HL-60/S4 treated with phorbol 12-myristate 13-acetate at 8.2 ng/mL for 4 days and 3 days (cell line): ENCODE results near the gene HINT2.

ENCODE experiments used
- in situ Hi-C: fragments of 300-500 bp; cut with MboI; formaldehyde crosslinking; loops from 2 replicates; pipeline ENCODE4 v1.15.0; 2022; ENCODE audit warnings: low sequenced_read_pairs

The HINT2 gene

DNA sequence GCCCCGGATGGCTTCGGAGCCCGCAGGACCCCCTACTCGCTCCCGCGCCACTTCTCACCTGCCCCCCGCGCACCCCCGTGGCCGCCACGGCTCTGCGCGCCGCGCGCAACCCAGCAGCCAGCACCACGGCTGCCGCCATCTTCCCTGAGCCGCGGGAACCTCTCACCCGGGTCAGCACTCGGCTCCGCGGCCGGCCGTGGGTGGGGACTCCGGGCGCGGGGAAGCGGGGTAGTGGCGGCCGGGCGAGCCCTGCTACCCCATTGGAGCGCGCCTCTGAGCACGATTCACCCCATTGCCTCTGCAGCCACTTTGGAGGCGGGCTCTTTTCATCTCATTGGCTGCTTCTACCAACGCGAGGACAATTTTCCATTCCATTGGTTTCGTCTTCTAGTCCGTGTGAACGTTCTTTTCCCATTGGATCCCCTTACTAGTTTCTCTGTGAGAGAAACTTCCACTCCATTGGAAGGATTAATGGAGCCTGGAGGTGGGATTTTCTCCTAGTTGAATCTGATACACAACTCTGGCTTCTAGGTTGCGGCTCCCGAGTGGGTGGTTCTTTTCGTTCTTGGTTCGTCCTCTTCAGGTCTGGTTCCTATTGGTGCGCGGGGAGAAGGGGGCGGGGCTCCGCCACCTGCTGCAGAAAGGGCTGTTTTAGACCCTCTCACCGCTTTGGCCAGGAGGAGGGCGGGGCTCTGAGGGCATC, at the start of gene HINT2:
Gene HINT2 (minus strand): TSS at position 202 of the 703 bp plus-strand sequence. CDS start 63 bp downstream, at position 139.
- in situ Hi-C loops = no loop called here

DNA sequence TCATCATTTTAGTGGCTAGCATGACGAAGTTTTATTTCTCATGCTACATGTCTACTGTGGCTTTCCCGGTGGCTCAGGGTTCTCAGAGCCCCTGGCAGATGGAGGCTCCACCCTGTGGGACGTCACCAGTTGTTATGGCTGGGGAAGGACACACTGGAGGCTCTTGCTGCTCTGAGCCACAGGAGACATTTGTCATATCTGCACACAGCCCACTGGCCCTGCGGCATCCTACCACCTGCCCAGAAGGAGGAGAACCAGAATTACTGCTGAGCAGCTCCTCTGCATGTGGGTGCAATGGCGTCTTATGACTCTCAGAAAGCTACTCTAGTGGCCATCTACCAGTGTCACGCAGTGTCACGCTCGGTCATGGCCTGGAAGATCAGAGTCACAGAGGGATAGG, 48.7 kb upstream of the HINT2 start:
- in situ Hi-C loops = no loop called here

DNA sequence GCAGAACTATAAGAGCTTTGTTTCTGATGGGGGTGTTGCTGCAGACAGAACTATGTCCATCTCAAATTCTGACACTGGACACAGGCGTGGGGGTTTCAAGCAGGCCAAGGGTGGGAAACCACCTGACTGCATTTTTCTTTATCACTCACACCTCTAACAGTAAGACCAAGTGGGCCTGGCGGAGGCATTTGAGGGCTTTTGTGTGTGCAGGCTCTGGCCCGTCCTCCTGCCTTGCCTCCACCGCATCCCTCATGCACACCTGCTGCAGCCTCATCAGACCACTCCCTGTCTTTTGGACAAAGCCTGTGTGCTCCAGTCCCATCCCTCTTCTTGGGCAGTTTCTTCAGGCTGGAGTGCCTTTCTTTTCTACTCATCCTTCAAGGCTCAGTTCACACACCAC, 47.5 kb upstream of the HINT2 start:
- in situ Hi-C loops = no loop called here

DNA sequence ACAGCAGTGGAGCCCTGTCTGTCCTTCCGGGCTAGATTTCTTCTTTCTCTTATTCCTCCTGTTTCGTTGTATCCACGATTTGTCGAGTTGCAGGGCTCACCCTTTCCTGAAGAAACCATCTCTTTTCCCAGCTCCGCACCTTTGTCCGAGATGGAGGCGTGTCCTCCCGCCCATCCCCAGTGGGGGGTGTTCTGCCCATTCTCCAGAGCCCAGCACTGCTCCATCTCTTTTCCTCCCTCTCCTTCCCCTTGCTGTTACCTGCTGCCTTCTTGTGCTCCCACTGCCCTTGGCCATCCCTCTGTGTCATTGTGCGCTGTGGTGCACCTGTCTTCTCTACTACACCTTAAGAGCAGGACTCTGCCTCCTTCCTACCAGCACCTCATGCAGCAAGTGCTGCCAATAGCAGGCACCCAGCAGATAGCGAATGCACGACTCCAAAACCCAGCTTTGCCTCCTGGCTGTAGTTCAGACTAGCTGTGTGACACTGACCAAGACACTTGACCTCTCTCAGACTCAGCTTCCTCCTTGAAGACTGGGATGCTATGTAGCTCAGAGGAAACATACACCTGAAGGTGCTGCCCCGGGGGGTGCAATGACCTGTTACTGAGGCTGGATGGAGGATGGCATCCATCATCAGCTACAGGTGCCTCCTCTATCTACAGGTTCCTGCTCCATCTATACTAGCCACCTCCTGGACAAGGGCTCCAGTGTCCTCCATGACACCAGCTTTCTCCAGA, 46.5 kb upstream of the HINT2 start:
- in situ Hi-C loops = no loop called here

DNA sequence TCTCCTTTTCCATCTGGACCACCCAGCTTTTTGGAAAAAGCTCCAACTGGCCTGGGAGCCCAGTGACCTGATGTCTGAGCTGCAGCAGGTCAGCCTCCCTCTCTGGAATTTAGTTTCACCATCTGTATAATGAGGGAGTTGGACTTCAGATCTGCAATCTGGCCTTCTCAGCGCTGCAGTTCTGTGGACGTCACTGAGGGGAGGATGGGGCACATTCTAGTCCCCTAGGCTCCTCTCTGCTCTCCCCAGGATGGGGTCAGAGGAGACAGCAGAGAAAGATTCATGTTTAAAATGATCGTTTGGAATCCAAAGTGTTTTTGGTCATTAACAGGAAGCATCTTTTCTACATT, 45.1 kb upstream of the HINT2 start:
- in situ Hi-C loops = no loop called here

DNA sequence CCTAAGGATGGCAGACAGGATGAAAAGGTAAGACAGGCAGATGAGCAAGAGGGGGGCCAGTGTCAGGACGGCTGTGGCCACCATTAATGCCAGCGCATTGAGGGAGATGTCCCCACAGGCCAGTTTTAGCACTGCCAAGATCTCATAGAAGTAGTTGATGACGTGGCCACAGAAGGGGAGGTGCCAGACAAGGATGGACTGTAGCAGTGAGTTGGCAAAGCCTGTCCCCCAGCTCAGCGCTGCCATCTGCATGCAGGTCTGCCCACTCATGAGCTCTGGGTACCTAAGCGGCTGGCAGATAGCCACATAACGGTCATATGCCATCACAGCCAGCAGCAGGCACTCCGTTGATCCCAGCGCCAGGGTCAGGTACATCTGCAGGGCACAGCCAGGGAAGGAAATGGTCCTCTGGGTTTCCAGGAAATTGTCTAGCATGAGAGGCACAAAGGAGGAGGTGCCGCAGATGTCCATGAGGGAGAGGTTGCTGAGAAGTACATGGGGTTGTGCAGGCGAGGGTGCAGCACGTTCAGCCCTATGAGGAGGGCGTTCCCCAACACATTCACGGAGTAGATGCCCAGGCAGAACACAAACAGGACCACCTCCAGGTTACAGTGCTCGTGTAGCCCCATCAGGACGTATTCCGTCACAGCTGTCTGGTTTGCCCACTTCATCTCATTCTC, 44.6 kb upstream of the HINT2 start:
- in situ Hi-C loops = no loop called here

DNA sequence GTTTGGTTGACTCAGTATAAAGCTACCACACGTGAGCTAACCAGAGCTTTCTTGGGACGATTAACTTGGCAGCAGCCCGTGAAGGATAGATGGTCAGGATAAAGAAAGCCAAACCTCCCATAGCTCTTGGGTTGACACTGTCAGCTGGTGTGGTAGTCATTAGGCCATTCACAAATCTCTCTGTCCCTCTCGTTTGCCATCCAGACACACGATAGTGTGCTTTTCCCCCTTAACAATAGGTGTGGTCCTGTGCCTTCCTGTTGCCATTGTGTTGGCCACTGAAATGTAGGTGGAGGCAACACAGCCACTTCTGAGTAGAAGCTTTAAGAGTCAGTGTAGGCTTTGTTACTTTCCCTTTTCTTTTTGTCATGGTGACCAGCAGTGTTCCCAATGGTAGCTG, 43.6 kb upstream of the HINT2 start:
- in situ Hi-C loops = no loop called here

DNA sequence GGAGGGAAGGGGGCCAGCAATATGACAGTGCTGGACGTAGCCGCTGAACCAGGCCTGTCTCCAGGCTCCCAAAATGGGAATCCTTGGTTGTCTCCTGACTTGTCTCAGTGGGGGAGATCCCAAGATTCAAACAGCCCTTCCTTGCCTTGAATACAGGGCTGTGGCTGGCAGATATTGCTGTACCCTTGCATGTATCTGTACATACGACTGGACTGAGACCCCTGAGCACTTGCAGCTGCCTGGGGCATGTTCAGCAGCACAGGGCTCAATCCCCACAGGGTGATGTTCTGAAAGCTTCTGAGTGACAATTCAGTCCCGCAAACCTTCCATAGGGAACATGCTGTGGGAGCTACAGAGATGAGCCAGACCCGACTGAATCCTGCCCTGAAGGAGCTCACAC, 42.0 kb upstream of the HINT2 start:
- in situ Hi-C loops = no loop called here

DNA sequence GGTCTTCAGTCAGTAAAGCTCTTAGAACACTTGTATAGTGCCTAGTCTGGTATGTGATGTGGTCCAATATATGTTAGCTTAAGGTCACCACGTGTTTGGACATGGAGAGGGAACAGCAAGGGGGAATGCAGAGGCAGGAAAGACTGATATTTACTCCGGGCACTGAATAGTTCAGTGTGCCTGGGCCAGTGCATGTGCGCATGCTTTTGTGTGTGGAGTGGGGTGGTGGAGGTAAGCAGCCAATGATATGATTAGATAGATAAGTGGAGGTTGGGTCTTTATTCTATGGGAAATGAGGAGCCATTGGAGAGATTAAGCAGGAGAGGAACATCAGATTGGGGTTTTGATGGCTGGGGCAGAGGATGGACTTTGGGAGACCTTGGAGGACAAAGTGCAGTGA, 41.4 kb upstream of the HINT2 start:
- in situ Hi-C loops = no loop called here

DNA sequence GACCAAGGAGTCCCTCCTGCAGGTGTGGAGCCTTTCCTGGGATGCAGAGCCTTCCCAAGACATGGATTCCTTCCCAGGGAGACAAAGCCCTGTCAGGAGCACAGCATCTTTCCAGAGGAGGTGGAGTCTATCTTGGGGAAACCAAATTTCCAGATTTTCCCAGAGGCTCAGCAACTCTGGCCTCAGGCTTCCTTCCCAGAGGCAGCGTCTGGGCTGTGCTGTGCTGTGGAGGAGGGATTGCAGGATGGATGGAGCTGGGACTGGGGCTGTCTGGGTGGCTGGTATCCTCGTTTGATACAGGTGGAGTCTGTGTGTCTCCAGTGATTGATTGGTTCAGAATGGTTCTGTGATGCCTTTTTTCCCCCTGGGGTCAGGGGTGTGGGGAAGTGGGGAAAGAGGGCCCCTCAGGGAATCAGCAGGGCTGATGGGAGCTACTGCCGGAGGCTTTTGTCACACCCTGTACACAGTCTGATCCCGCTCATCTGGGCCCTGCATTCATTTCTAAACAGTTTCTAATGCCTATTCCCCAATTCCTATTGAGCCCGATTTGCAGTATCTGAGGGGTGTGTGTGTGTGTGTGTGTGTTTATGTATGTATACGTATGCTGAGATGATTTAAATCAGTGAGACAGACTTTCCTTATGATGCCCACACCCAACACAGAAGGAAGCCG, 39.4 kb upstream of the HINT2 start:
- in situ Hi-C loops = no loop called here

DNA sequence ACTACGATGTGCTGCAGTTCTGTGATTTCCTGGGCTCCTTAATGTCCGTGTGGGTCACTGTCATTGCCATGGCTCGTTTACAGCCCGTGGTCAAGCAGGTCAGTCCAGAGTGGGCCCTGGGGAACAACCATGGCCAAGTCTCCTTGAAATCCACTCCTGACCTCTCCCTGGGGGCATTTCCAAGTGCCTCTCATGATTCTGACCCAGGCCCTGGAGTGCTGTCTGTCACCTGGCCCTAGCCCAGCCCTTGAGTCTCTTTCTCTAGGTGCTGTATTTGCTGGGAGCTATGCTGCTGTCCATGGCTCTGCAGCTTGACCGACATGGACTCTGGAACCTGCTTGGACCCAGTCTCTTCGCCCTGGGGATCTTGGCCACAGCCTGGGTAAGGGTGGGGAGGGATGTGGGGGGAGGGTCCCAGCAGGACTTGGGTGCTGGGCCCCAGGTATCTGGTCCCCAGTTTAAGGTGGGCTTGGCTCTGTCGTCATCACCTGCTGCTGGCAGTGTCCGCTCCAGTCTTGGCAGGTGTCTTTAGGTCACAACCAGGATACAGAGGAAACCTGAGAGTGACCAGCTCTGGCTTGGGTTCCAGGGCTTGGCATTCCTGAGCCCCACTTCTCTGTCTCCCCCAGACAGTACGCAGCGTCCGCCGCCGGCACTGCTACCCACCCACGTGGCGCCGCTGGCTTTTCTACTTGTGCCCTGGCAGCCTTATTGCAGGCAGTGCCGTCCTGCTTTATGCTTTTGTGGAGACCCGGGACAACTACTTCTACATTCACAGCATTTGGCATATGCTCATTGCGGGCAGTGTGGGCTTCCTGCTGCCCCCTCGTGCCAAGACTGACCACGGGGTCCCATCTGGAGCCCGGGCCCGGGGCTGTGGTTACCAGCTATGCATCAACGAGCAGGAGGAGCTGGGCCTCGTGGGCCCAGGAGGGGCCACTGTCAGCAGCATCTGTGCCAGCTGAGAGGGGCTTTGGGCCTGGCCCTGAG, 38.3 kb upstream of the HINT2 start:
- in situ Hi-C loops = no loop called here

DNA sequence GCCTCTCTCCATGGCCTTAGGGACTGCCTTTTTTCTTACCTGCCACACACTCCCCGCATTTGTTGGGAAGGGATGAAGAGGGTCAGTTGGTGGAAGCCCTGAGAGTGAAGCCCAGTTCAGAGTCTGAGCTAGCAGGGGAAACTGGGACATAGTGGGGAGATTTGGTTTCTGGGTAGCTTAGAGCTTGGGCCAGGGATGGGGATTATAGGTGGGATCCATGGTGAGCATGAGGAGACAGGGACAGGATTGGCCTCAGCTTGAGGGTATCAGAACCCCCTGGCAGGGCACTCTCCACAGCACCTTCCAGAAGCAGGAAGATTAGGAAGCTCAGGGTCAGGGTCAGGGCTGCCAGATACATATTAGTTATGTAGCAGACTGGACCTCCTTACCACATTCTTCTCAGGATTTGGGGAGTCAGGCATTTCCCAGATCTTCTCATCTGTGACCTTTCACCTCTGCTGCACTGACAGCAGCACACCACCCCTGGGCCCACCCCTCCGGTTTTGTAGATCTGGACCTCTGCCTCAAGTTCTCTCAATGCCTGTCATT, 37.5 kb upstream of the HINT2 start:
- in situ Hi-C loops = no loop called here

DNA sequence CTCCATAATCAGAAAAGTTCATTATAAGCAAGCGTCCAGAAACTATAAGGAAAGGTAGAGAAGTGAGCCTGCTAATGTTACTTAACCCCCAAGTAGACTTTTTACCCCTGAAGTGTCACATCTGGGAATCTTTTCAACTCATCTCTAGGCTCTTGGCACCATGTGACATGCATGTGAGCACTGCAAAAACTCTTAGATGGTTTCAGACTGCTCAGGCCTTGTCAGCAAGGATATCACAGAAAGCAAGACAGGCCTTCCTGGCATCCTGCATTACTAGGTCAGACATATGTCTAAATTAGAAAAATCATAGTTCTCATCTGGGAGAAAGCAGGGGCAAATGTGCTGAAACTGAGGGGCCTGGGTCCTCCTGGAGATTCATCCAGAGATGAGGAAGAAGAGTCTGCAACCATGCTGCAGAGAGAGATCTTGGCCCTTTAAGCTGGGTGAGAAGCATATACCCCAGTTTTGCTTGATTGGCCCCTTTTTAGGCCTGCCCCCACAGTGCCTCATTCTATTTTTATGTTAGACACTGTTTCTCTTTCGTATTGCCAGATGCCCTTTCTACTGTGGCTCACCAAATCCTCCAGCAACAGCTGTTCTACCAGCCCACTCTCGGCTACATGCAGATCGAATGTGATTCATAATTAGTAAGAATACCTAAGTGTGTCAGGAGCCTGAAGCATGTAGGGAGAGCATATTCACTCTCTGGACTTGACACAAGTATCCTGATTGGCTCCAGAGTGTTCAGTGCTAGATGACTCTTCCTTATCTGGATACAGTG, 33.1 kb upstream of the HINT2 start:
- in situ Hi-C loops = no loop called here

DNA sequence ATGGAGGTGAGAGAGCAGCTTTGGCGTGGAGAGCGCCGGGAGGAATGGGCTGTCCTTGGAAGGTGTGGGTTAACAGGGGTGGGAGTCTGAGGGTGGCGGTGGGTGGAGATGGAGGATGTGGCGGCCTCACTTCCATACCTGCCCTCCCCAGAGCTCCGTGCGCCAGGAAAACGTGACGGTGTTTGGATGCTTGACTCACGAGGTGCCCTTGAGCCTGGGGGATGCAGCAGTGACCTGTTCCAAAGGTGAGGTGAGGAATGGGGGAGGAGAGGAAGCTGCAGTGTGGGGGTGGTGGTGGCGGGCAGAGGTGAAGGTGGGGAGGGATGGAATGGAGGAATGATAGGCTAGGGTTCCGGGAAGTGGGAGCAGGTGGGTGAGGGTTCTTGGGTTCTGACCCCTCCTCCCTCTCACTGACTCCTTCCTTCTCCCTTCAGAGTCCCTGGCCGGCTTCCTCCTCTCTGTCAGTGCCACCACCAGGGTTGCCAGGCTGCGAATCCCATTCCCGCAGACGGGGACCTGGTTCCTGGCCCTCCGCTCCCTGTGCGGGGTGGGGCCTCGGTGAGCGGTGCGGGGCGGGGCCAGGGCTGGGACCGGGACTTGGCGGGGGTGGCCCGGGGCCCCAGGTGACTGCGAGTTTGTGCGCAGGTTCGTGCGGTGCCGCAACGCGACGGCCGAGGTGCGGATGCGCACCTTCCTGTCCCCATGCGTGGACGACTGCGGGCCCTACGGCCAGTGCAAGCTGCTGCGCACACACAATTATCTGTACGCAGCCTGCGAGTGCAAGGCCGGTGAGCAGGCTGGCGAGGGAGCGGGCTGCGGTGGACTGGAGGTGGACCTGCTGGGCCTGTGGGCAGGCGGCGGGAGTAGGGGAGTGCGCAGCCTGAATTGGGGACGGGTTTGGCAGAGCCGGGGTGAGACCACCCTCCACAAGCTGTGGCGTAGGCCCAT, 31.3 kb upstream of the HINT2 start:
- in situ Hi-C loops = no loop called here

DNA sequence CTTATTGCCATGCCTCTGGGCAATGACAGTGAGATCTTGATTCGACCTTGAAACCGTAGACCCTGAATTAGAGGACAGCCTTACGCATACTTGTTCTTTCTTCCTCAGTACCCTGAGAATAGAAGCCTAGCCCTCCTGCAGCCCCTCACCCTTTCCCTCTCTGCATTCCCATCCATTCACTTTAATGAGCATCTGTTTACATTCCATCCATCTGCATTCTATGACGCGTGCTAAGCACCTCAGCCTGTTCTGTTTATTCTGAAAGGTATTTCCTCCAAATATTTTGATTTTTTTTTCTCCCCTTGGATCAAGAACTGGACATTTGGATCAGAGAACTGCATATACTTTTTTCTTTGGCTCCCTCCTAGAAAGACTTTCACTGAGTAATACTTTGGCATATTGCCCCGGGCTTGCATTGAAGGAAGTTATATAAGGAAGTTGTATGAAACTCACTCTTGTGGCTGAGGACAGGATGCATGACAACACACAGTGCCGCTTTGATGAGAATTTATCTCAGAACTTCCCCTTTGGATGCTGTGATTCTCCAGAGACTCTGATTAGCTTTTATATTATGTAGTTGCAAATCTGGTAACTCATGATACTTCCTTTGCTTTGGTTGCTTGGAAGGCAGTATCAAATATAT, 29.9 kb upstream of the HINT2 start:
- in situ Hi-C loops = no loop called here

DNA sequence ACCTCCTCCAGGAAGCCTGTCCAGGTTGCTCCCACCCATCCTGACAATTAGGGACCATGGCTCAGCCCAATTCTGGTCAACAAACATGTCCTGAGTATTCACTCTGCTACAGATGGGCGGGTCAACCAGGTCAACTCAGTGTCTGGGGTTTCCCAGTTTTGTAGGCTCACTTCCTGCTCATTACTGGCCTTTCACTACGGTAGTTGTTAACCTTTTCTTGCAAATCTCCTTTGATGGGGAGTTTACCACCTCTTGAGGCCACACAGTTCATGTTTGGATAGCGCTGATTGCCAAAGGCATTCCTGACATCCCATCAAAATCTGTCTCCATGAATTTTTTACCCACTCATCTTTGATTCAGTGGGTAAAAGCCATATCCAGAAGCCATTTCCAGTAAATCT, 28.0 kb upstream of the HINT2 start:
- in situ Hi-C loops = no loop called here

DNA sequence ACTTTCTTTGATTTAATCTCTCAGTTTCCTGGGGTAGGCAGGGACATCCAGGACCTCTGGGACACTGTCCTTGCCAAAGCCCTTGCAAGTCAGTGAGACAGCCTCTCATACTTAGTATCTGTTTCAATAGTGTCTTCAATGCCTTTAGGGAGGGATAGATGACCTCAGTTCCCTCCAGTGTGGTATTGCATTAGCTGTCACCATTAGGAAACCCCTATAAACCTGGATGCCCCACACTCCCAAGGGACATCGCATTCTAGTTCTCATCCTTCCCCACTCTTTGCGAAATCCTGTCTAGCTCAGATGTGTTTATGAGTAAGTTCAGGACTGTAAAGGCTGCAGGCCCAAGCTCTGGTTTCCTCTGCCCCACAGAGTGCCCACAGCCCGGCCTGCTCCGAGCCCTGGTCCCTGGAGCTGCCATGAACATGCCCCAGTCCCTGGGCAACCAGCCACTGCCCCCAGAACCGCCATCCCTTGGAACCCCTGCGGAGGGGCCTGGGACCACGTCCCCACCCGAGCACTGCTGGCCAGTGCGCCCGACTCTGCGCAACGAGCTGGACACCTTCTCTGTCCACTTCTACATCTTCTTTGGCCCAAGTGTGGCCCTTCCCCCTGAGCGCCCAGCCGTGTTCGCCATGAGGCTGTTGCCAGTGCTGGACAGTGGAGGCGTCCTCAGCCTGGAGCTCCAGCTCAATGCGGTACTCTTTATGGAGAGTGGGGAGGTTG, 27.3 kb upstream of the HINT2 start:
- in situ Hi-C loops = no loop called here
